Ectodermal cell (in vitro differentiated cells): Measurements from ENCODE around the gene HYOU1.
"Not testable (repeated sequence)": the region's sequence is repeated elsewhere in the genome, so short reads cannot be mapped to it uniquely, and the experiment has no call there.

Experiments used
- H3K27ac ChIP-seq: 2 replicates; pipeline ENCODE4 v1.7.0; 2013; ENCODE audit warnings: mild to moderate bottlenecking, low read depth, low read length; ENCODE audit not compliant: insufficient read depth, poor library complexity, severe bottlenecking
- H3K27me3 ChIP-seq: 2 replicates; pipeline ENCODE4 v1.7.0; 2013; ENCODE audit warnings: mild to moderate bottlenecking, low read length; ENCODE audit not compliant: insufficient read depth, control insufficient read depth, poor library complexity, severe bottlenecking
- H3K36me3 ChIP-seq: one replicate; pipeline ENCODE4 v1.7.0; 2013; ENCODE audit warnings: low read length; ENCODE audit not compliant: control insufficient read depth, insufficient read depth
- H3K4me1 ChIP-seq: one replicate; pipeline ENCODE4 v1.7.0; 2013; ENCODE audit warnings: low read length; ENCODE audit not compliant: control insufficient read depth, insufficient read depth
- H3K4me3 ChIP-seq: 2 replicates; pipeline ENCODE4 v1.7.0; 2013; ENCODE audit warnings: low read depth, low read length, control low read depth; ENCODE audit not compliant: insufficient read depth
- H3K9me3 ChIP-seq: 2 replicates; pipeline ENCODE4 v1.7.0; 2013; ENCODE audit warnings: mild to moderate bottlenecking, low read length, moderate library complexity; ENCODE audit not compliant: control insufficient read depth
- WGBS, 2 experiments: methylation state at CpG; one replicate each; pipeline ENCODE4 v1.1.7; 2013; ENCODE audit warnings: missing lambda C conversion rate in 2 of 2; 5-methylcytosine and 5-hydroxymethylcytosine counted together

The HYOU1 gene

GRCh38 chr11:119019996-119020395, 37.0 kb downstream of the HYOU1 start:
- H3K27me3 ChIP-seq, result no peaks in the 10 kb centered on the region
- H3K27ac ChIP-seq, result no peak overlapping the region
- no peak overlapping the region for H3K4me3 ChIP-seq
- H3K9me3 ChIP-seq, result no peaks in the 10 kb centered on the region
- H3K36me3 ChIP-seq, result peaks cover 31% of the 10 kb centered on the region
- WGBS, 2 experiments, result 74 to 77% methylated on average over 2 of the region's 2 CpGs
- H3K4me1 ChIP-seq, result peaks cover 5% of the 10 kb centered on the region

GRCh38 chr11:119018074-119018938, 38.7 kb downstream of the HYOU1 start, which contains the start of the genes RPS25 and TRAPPC4:
TSS of gene RPS25 (minus strand) at chr11:119018343. CDS start at chr11:119018284, 59 bp downstream.
TSS of gene TRAPPC4 (plus strand) at chr11:119018766. CDS start at chr11:119018796, 30 bp downstream.
- H3K36me3 ChIP-seq, result peaks cover 35% of the 10 kb centered on the region
- no peaks in the 10 kb centered on the region for H3K27me3 ChIP-seq
- peaks cover 5% of the 10 kb centered on the region for H3K4me1 ChIP-seq
- peak within 1 kb of the TSS; percentile 86 for H3K27ac ChIP-seq
- H3K4me3 ChIP-seq, result peak within 1 kb of the TSS; percentile 92
- no peaks in the 10 kb centered on the region for H3K9me3 ChIP-seq
- WGBS, 2 experiments, result 0% methylated on average over 63 of the region's 63 CpGs

GRCh38 chr11:119017377-119017776, 39.6 kb downstream of the HYOU1 start:
- not testable (repeated sequence) for H3K9me3 ChIP-seq, H3K27ac ChIP-seq, H3K27me3 ChIP-seq, H3K4me1 ChIP-seq
- peaks cover 37% of the 10 kb centered on the region for H3K36me3 ChIP-seq
- 5 to 10% methylated on average over 9 to 10 of the region's 10 CpGs for WGBS, 2 experiments
- peak overlapping the region; percentile 92 for H3K4me3 ChIP-seq

GRCh38 chr11:119016216-119017009, 40.6 kb downstream of the HYOU1 start:
- Histone ChIP-seq H3K36me3 (peaks cover 38% of the 10 kb centered on the region), H3K27ac (no peak overlapping the region), H3K4me3 (peak overlapping the region; percentile 92), H3K27me3 (no peaks in the 10 kb centered on the region), H3K9me3 (no peaks in the 10 kb centered on the region), H3K4me1 (peaks cover 5% of the 10 kb centered on the region)
- 94% methylated on average over 13 of the region's 14 CpGs for WGBS, 2 experiments

GRCh38 chr11:119015054-119015611, 41.9 kb downstream of the HYOU1 start:
- H3K27ac ChIP-seq, result no peak overlapping the region
- H3K27me3 ChIP-seq, result no peaks in the 10 kb centered on the region
- H3K9me3 ChIP-seq, result no peaks in the 10 kb centered on the region
- no peak overlapping the region for H3K4me3 ChIP-seq
- peaks cover 5% of the 10 kb centered on the region for H3K4me1 ChIP-seq
- WGBS, 2 experiments, result 78 to 80% methylated on average over 8 of the region's 8 CpGs
- peaks cover 41% of the 10 kb centered on the region for H3K36me3 ChIP-seq

- Histone ChIP-seq H3K36me3 (peaks cover 41% of the 10 kb centered on the region), H3K4me3 (no peak overlapping the region), H3K27me3 (no peaks in the 10 kb centered on the region), H3K9me3 (no peaks in the 10 kb centered on the region), H3K27ac (no peak overlapping the region), H3K4me1 (peaks cover 5% of the 10 kb centered on the region)
- 90% methylated on average over 17 of the region's 17 CpGs for WGBS, 2 experiments
Observed at GRCh38 chr11:119014209-119014924, 42.6 kb downstream of the HYOU1 start.

GRCh38 chr11:119012629-119013170, 44.3 kb downstream of the HYOU1 start:
- Histone ChIP-seq H3K9me3 (no peaks in the 10 kb centered on the region), H3K27me3 (no peaks in the 10 kb centered on the region), H3K4me1 (peaks cover 5% of the 10 kb centered on the region), H3K4me3 (no peak overlapping the region), H3K36me3 (peaks cover 42% of the 10 kb centered on the region), H3K27ac (no peak overlapping the region)
- 93 to 98% methylated on average over 3 of the region's 3 CpGs for WGBS, 2 experiments

GRCh38 chr11:119011476-119012053, 45.4 kb downstream of the HYOU1 start:
- 95 to 96% methylated on average over 6 of the region's 6 CpGs for WGBS, 2 experiments
- H3K27me3 ChIP-seq, result no peaks in the 10 kb centered on the region
- no peaks in the 10 kb centered on the region for H3K9me3 ChIP-seq
- H3K4me3 ChIP-seq, result no peak overlapping the region
- H3K36me3 ChIP-seq, result peaks cover 44% of the 10 kb centered on the region
- peaks cover 3% of the 10 kb centered on the region for H3K4me1 ChIP-seq
- H3K27ac ChIP-seq, result no peak overlapping the region

- Histone ChIP-seq H3K9me3 (no peaks in the 10 kb centered on the region), H3K27me3 (no peaks in the 10 kb centered on the region), H3K27ac (no peak overlapping the region), H3K4me1 (no peaks in the 10 kb centered on the region), H3K4me3 (no peak overlapping the region), H3K36me3 (peaks cover 14% of the 10 kb centered on the region)
- 95 to 98% methylated on average over 4 of the region's 4 CpGs for WGBS, 2 experiments
Observed at GRCh38 chr11:119006656-119007055, 50.3 kb downstream of the HYOU1 start.
